H9 (cell line): ENCODE data around the gene NXPH1. TPM values are rescaled to one million over a fixed set of nuclear protein-coding genes. Genes with fewer than 3 reads are reported as not detected.
A peak's percentile ranks its signal among the peaks of the same experiment; 100 is the strongest.

ENCODE experiments used
- DNase-seq: peaks from one replicate; pipeline ENCODE4 v3.0.0-alpha.2; 2017
- H2AFZ ChIP-seq: one replicate; pipeline ENCODE4 v1.6.1; 2013; ENCODE audit warnings: mild to moderate bottlenecking, low read length, control low read depth, moderate library complexity
- H2AK5ac ChIP-seq: 2 replicates; pipeline ENCODE4 v1.6.1; 2013; ENCODE audit warnings: low read length, control low read depth, mixed read lengths; ENCODE audit not compliant: insufficient read length
- H2BK120ac ChIP-seq: one replicate; pipeline ENCODE4 v1.6.1; 2013; ENCODE audit warnings: low read depth, mild to moderate bottlenecking, low read length, control low read depth, inconsistent platforms; ENCODE audit not compliant: poor library complexity, severe bottlenecking
- H2BK12ac ChIP-seq: 2 replicates; pipeline ENCODE4 v1.6.1; 2013; ENCODE audit warnings: low read length, control low read depth, mixed read lengths, low read depth; ENCODE audit not compliant: insufficient read length
- H2BK15ac ChIP-seq: 2 replicates; pipeline ENCODE4 v1.6.1; 2013; ENCODE audit warnings: low read depth, low read length, control low read depth
- H2BK20ac ChIP-seq: one replicate; pipeline ENCODE4 v1.6.1; 2013; ENCODE audit warnings: low read depth, mild to moderate bottlenecking, low read length, control low read depth, inconsistent platforms; ENCODE audit not compliant: poor library complexity, severe bottlenecking
- H2BK5ac ChIP-seq: 2 replicates; pipeline ENCODE4 v1.6.1; 2013; ENCODE audit warnings: low read length, control low read depth, mixed read lengths; ENCODE audit not compliant: insufficient read length
- H3K14ac ChIP-seq: 2 replicates; pipeline ENCODE4 v1.6.1; 2013; ENCODE audit warnings: low read length, control low read depth; ENCODE audit not compliant: insufficient read depth
- H3K18ac ChIP-seq: 2 replicates; pipeline ENCODE4 v1.6.1; 2013; ENCODE audit warnings: low read depth, mild to moderate bottlenecking, mixed read lengths, low read length, control low read depth; ENCODE audit not compliant: insufficient read length
- H3K23ac ChIP-seq: 2 replicates; pipeline ENCODE4 v1.6.1; 2013; ENCODE audit warnings: low read length, control low read depth, mixed read lengths, low read depth; ENCODE audit not compliant: insufficient read length
- H3K23me2 ChIP-seq: 2 replicates; pipeline ENCODE4 v1.6.1; 2013; ENCODE audit warnings: low read depth, mild to moderate bottlenecking, mixed read lengths, low read length, control low read depth; ENCODE audit not compliant: insufficient read length, poor library complexity, severe bottlenecking
- H3K27ac ChIP-seq: 2 replicates; pipeline ENCODE4 v1.5.1; 2013; ENCODE audit warnings: low read length, control low read depth, mixed read lengths, low read depth; ENCODE audit not compliant: insufficient read length
- H3K27me3 ChIP-seq: 2 replicates; pipeline ENCODE4 v1.6.1; 2013; ENCODE audit warnings: low read length, control low read depth, inconsistent platforms; ENCODE audit not compliant: insufficient read depth
- H3K4ac ChIP-seq: 2 replicates; pipeline ENCODE4 v1.6.1; 2013; ENCODE audit warnings: low read depth, mild to moderate bottlenecking, control low read depth, inconsistent platforms, low read length, moderate library complexity
- H3K4me1 ChIP-seq: 2 replicates; pipeline ENCODE4 v1.6.1; 2013; ENCODE audit warnings: low read length, control low read depth, inconsistent platforms; ENCODE audit not compliant: insufficient read depth
- H3K4me2 ChIP-seq: 2 replicates; pipeline ENCODE4 v1.6.1; 2013; ENCODE audit warnings: low read length, control low read depth, mixed read lengths; ENCODE audit not compliant: insufficient read length, insufficient read depth
- H3K56ac ChIP-seq: 2 replicates; pipeline ENCODE4 v1.6.1; 2013; ENCODE audit warnings: low read depth, mild to moderate bottlenecking, mixed read lengths, low read length, control low read depth; ENCODE audit not compliant: insufficient read length
- H3K79me1 ChIP-seq: 2 replicates; pipeline ENCODE4 v1.6.1; 2013; ENCODE audit warnings: low read depth, mild to moderate bottlenecking, moderate library complexity, low read length, control low read depth, inconsistent platforms; ENCODE audit not compliant: insufficient read depth, poor library complexity, severe bottlenecking
- H3K79me2 ChIP-seq: 2 replicates; pipeline ENCODE4 v1.6.1; 2013; ENCODE audit warnings: low read length, control low read depth, inconsistent platforms; ENCODE audit not compliant: insufficient read depth
- H3K9ac ChIP-seq: 2 replicates; pipeline ENCODE4 v1.6.1; 2013; ENCODE audit warnings: low read length, control low read depth, mixed read lengths; ENCODE audit not compliant: insufficient read length; ENCODE audit errors: extremely low read depth
- H3K9me3 ChIP-seq: one replicate; pipeline ENCODE4 v1.6.1; 2013; ENCODE audit warnings: low read depth, low read length, inconsistent platforms; ENCODE audit not compliant: control insufficient read depth
- H3T11ph ChIP-seq: one replicate; pipeline ENCODE4 v1.6.1; 2013; ENCODE audit warnings: mild to moderate bottlenecking, low read length, control low read depth, inconsistent platforms
- H4K20me1 ChIP-seq: one replicate; pipeline ENCODE4 v1.6.1; 2013; ENCODE audit not compliant: control insufficient read depth, insufficient read length, insufficient read depth
- H4K5ac ChIP-seq: 2 replicates; pipeline ENCODE4 v1.6.1; 2013; ENCODE audit warnings: low read depth, mild to moderate bottlenecking, mixed read lengths, low read length, control low read depth; ENCODE audit not compliant: insufficient read length
- H4K8ac ChIP-seq: replicated peaks from 2 replicates; pipeline ENCODE4 v1.6.1; 2013; ENCODE audit warnings: low read length, control low read depth, mixed read lengths, low read depth; ENCODE audit not compliant: insufficient read length
- H4K91ac ChIP-seq: 2 replicates; pipeline ENCODE4 v1.6.1; 2013; ENCODE audit warnings: low read depth, mild to moderate bottlenecking, moderate library complexity, mixed read lengths, low read length, control low read depth; ENCODE audit not compliant: insufficient read length
- H3K27ac Mint-ChIP-seq, 3 experiments: 2 replicates in 2 of 3; 3 replicates in 1 of 3; pipeline ENCODE4 v1.8.0; 2020 to 2021; ENCODE audit warnings: mixed read lengths in 3 of 3, mild to moderate bottlenecking in 1 of 3, moderate library complexity in 1 of 3
- H3K27me3 Mint-ChIP-seq: 2 replicates; pipeline ENCODE4 v1.8.0; 2021; ENCODE audit warnings: low read depth, mild to moderate bottlenecking, moderate library complexity, mixed read lengths
- H3K36me3 Mint-ChIP-seq, 3 experiments: 2 replicates in 2 of 3; 3 replicates in 1 of 3; pipeline ENCODE4 v1.8.0; 2020 to 2021; ENCODE audit warnings: low read depth in 3 of 3, mixed read lengths in 3 of 3; ENCODE audit not compliant: insufficient read depth in 1 of 3
- H3K4me1 Mint-ChIP-seq, 2 experiments: 2 replicates each; pipeline ENCODE4 v1.8.0; 2020; ENCODE audit warnings: mixed read lengths in 2 of 2
- H3K4me3 Mint-ChIP-seq, 2 experiments: 2 replicates in 1 of 2; 3 replicates in 1 of 2; pipeline ENCODE4 v1.8.0; 2020 to 2021; ENCODE audit warnings: mild to moderate bottlenecking in 2 of 2, mixed read lengths in 2 of 2, moderate library complexity in 1 of 2
- H3K9me3 Mint-ChIP-seq, 2 experiments: 2 replicates in 1 of 2; 3 replicates in 1 of 2; pipeline ENCODE4 v1.8.0; 2020; ENCODE audit warnings: mild to moderate bottlenecking in 2 of 2, mixed read lengths in 2 of 2, moderate library complexity in 1 of 2
- WGBS: extraction: QIAGEN DNeasy Blood & Tissue Kit; methylation state at CpG from one replicate; pipeline ENCODE4 v1.1.7; 2013; ENCODE audit warnings: missing lambda C conversion rate, low lambda C conversion rate, mixed read lengths; ENCODE audit not compliant: insufficient read length; ENCODE audit errors: extremely low coverage; 5-methylcytosine and 5-hydroxymethylcytosine counted together
- total RNA-seq: library from RNA; stranded (reverse); gene quantifications from 2 replicates; pipeline ENCODE4 v1.2.1, GENCODE V29; 2021
- TF ChIP-seq, protein P1 (sequence below): fragments of 200-600 bp; sonication (generic); conservative IDR thresholded peaks from 3 replicates; pipeline ENCODE4 v1.8.0; 2021; ENCODE audit warnings: antibody characterized with exemption, mild to moderate bottlenecking

NXPH1 gene
- total RNA-seq, 1 experiment from 2014 or later = 0.15 TPM

DNA sequence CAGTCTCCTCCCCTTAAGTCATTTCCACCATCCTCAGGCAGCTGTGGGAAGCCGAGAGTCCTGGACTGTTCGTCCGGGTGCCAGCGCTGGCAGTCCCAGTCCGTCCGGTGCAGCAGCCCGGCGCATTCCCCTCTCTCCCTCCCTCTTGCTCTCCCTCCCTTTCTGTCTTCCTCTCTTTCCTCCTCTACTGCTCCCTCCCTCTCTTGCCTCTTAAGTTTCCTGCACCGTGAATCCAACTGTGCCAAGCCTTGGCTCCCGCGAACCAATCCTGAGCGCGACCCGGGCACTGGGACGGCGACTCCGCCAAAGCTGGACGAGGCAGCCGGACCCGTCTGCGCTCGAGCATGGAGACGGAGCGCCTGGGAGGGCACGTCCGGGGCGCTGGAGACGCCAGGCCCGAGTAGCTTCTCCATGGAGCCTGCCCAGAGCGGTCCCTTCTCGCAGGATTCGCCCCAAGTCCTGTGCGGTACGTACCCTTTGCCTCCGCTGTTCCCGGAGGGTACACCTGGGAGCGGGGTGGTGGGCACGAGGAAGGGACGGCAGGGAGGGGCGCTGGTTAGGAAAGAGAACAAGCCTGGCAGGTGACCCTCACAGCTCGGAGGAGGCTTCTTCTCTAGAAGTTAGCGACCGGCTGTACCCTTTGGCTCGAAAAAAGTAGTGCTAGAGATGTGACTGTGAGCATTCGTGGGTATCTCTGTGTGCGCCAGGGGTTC is 1.0 kb downstream of the NXPH1 start:
- WGBS = no CpG with 5 or more reads among the region's 46 CpGs
- Histone ChIP-seq H2AK5ac (no peak overlapping the region), H3K14ac (no peak overlapping the region), H3K79me2 (no peaks in the 10 kb centered on the region), H2BK20ac (no peak overlapping the region), H2BK120ac (no peak overlapping the region), H3K27ac (no peak overlapping the region), H2BK12ac (no peak overlapping the region), H3K56ac (no peak overlapping the region), H3K23me2 (peaks cover 32% of the 10 kb centered on the region), H3K9ac (no peak overlapping the region), H3K79me1 (no peaks in the 10 kb centered on the region), H4K91ac (no peak overlapping the region), H3T11ph (no peak overlapping the region), H3K9me3 (no peaks in the 10 kb centered on the region), H2AFZ (no peak overlapping the region), H3K27me3 (peaks cover 58% of the 10 kb centered on the region), H4K8ac (no peak overlapping the region), H3K18ac (no peak overlapping the region), H3K4ac (no peak overlapping the region), H3K4me1 (peaks cover 2% of the 10 kb centered on the region; the same call in 1 of the 2 replicates), H4K5ac (no peak overlapping the region), H2BK5ac (no peak overlapping the region), H3K23ac (no peak overlapping the region), H4K20me1 (no peaks in the 10 kb centered on the region), H3K4me2 (peak overlapping the region; percentile 87), H2BK15ac (no peak overlapping the region)
- TF ChIP-seq, protein P1, sequence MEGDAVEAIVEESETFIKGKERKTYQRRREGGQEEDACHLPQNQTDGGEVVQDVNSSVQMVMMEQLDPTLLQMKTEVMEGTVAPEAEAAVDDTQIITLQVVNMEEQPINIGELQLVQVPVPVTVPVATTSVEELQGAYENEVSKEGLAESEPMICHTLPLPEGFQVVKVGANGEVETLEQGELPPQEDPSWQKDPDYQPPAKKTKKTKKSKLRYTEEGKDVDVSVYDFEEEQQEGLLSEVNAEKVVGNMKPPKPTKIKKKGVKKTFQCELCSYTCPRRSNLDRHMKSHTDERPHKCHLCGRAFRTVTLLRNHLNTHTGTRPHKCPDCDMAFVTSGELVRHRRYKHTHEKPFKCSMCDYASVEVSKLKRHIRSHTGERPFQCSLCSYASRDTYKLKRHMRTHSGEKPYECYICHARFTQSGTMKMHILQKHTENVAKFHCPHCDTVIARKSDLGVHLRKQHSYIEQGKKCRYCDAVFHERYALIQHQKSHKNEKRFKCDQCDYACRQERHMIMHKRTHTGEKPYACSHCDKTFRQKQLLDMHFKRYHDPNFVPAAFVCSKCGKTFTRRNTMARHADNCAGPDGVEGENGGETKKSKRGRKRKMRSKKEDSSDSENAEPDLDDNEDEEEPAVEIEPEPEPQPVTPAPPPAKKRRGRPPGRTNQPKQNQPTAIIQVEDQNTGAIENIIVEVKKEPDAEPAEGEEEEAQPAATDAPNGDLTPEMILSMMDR = no peak
- Mint-ChIP-seq H3K4me1 (peaks cover 41 to 46% of the 10 kb centered on the region in 2 experiments), H3K9me3 (no peaks in the 10 kb centered on the region), H3K27ac (no peak overlapping the region), H3K36me3 (no peaks in the 10 kb centered on the region), H3K4me3 (peak overlapping the region; percentile 74 to 84), H3K27me3 (peaks cover 96% of the 10 kb centered on the region)
- DNase-seq = peak; percentile 64
